GM23248 (cell line): ENCODE measurements around the gene ICAM1. TPM values are rescaled to one million over a fixed set of nuclear protein-coding genes. Genes with fewer than 3 reads are reported as not detected.

ENCODE experiments used
- DNase-seq: peaks from one replicate; pipeline ENCODE4 v3.0.0-alpha.2; 2015
- H2AFZ ChIP-seq: fragments of 200-600 bp; sonication (generic); 2 replicates; pipeline ENCODE4 v1.6.1; 2016; ENCODE audit warnings: antibody characterized with exemption
- H3F3A ChIP-seq: fragments of 200-600 bp; sonication (generic); 2 replicates; pipeline ENCODE4 v1.6.1; 2016; ENCODE audit warnings: mild to moderate bottlenecking, antibody characterized with exemption, mixed run types; ENCODE audit not compliant: insufficient read depth
- H3K27ac ChIP-seq: fragments of 200-600 bp; sonication (generic); 2 replicates; pipeline ENCODE4 v1.5.1; 2016; ENCODE audit warnings: mild to moderate bottlenecking
- H3K27me3 ChIP-seq: fragments of 200-600 bp; sonication (generic); replicated peaks from 2 replicates; pipeline ENCODE4 v1.6.1; 2016; ENCODE audit warnings: mild to moderate bottlenecking; ENCODE audit not compliant: insufficient read depth
- H3K36me3 ChIP-seq: fragments of 200-600 bp; sonication (generic); 2 replicates; pipeline ENCODE4 v1.6.1; 2016; ENCODE audit warnings: low read depth, mild to moderate bottlenecking
- H3K4me1 ChIP-seq: fragments of 200-600 bp; sonication (generic); 2 replicates; pipeline ENCODE4 v1.6.1; 2016; ENCODE audit warnings: mild to moderate bottlenecking; ENCODE audit not compliant: insufficient read depth
- H3K4me2 ChIP-seq: fragments of 200-600 bp; sonication (generic); one replicate; pipeline ENCODE4 v1.6.1; 2016; ENCODE audit warnings: mild to moderate bottlenecking; ENCODE audit not compliant: unreplicated experiment
- H3K4me3 ChIP-seq: fragments of 200-600 bp; sonication (generic); 2 replicates; pipeline ENCODE4 v1.5.1; 2016; ENCODE audit warnings: mild to moderate bottlenecking
- H3K79me2 ChIP-seq: fragments of 200-600 bp; sonication (generic); 2 replicates; pipeline ENCODE4 v1.6.1; 2016; ENCODE audit warnings: mild to moderate bottlenecking; ENCODE audit not compliant: insufficient read depth
- H3K9ac ChIP-seq: fragments of 200-600 bp; sonication (generic); 2 replicates; pipeline ENCODE4 v1.6.1; 2016; ENCODE audit warnings: mild to moderate bottlenecking
- H3K9me2 ChIP-seq: fragments of 200-600 bp; sonication (generic); 2 replicates; pipeline ENCODE4 v1.6.1; 2016; ENCODE audit warnings: mixed run types, mild to moderate bottlenecking, moderate library complexity; ENCODE audit not compliant: insufficient read depth
- H3K9me3 ChIP-seq: fragments of 200-600 bp; sonication (generic); one replicate; pipeline ENCODE4 v1.6.1; 2017; ENCODE audit warnings: low read depth
- H4K20me1 ChIP-seq: fragments of 200-600 bp; sonication (generic); 2 replicates; pipeline ENCODE4 v1.6.0; 2016; ENCODE audit not compliant: insufficient read depth
- EZH2 ChIP-seq: fragments of 200-600 bp; sonication (generic); IDR thresholded peaks from 2 replicates; pipeline ENCODE4 v1.6.1; 2018; ENCODE audit warnings: antibody characterized with exemption, mild to moderate bottlenecking; ENCODE audit not compliant: insufficient read depth, poor library complexity, severe bottlenecking
- EZH2phosphoT487 ChIP-seq: fragments of 200-600 bp; sonication (generic); IDR thresholded peaks from 2 replicates; pipeline ENCODE4 v1.6.1; 2018; ENCODE audit warnings: antibody characterized with exemption, moderate library complexity, mild to moderate bottlenecking, low read depth; ENCODE audit not compliant: insufficient read depth
- WGBS, 2 experiments: methylation state at CpG; one replicate each; pipeline ENCODE4 v1.1.6; 2015 to 2017; ENCODE audit warnings: low lambda C conversion rate in 2 of 2, low coverage in 1 of 2; ENCODE audit errors: missing lambda C conversion rate in 2 of 2; 5-methylcytosine and 5-hydroxymethylcytosine counted together
- in situ Hi-C: fragments of 300-500 bp; cut with MboI; formaldehyde crosslinking; loops from 2 replicates; pipeline ENCODE4 v1.15.0; 2020
- polyA plus RNA-seq: library from polyadenylated mRNA; unstranded; fragments of >200 nt; fragmentation: Nextera tagmentation; extraction: Ambion mirVana; gene quantifications from 2 replicates; pipeline ENCODE4 v1.2.1, GENCODE V29; 2016
- total RNA-seq: library from RNA; depleted of rRNA; stranded (reverse); fragments of >200 nt; shearing (Covaris generic); gene quantifications from 2 replicates; pipeline ENCODE4 v1.2.3, GENCODE V29; 2014

ICAM1 gene
- total and polyA plus RNA-seq, 2 experiments from 2014 or later, result 21.6 to 23.6 TPM

DNA sequence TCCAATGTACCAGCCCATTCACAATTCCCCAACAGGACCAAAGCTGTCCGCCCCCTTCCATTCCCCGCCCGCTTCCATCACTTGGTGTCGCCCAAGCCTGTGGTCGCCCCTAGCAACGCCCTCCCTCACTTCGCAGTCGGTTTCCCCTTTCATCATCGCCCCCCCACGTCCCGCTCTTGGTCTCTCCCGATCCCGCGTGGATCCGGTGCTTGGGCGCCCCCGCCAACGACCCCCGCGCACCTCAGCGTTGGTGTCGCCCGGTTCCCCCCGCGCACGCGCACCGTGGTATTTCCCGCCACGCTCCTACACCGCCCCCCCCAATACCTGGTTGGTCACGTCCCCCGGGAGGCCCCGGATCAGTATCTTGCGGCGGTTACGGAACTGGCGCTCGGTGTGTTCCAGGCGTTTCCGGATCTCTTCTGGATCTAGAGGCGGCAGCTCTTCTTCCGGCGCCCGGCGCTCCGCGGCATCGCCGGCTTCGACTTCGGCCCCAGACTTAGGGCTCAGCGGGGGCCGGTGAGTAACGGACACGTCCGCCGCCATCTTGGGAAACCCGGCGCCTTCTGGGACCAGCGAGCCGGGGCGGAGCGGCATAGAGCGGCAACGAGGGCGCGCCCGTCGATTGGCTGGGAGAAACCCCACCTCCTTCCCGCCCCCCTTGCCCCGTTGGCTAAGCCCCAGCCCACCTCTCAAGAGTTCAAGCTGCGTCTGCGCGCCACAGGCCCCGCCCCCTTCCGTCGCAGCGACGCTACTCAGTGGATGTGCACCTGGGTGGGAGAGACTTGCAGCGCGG, 62.2 kb downstream of the ICAM1 start, which contains the start of gene RAVER1:
TSS of gene RAVER1 (minus strand) at position 565 of the 793 bp plus-strand sequence. CDS start at position 543, 22 bp downstream.
- Histone ChIP-seq H3K9ac (peak within 1 kb of the TSS; percentile 90), H2AFZ (peak within 1 kb of the TSS; percentile 80), H4K20me1 (no peaks in the 10 kb centered on the region), H3K36me3 (0 out of 2 replicates have a peak, but pooled peaks cover 1% of the 10 kb centered on the region), H3K79me2 (peaks cover 50% of the 10 kb centered on the region), H3K9me2 (no peaks in the 10 kb centered on the region), H3F3A (no peaks in the 10 kb centered on the region), H3K9me3 (no peaks in the 10 kb centered on the region), H3K4me2 (peak within 1 kb of the TSS; percentile 95), H3K4me3 (peak within 1 kb of the TSS; percentile 90), H3K27ac (peak within 1 kb of the TSS; percentile 92), H3K4me1 (peaks cover 8% of the 10 kb centered on the region), H3K27me3 (no peaks in the 10 kb centered on the region)
- in situ Hi-C loops, result no loop called here
- TF ChIP-seq EZH2 (no peak), EZH2phosphoT487 (no peak)
- 0 to 1% methylated on average over 48 to 82 of the region's 82 CpGs for WGBS, 2 experiments
- peak; percentile 100 for DNase-seq

DNA sequence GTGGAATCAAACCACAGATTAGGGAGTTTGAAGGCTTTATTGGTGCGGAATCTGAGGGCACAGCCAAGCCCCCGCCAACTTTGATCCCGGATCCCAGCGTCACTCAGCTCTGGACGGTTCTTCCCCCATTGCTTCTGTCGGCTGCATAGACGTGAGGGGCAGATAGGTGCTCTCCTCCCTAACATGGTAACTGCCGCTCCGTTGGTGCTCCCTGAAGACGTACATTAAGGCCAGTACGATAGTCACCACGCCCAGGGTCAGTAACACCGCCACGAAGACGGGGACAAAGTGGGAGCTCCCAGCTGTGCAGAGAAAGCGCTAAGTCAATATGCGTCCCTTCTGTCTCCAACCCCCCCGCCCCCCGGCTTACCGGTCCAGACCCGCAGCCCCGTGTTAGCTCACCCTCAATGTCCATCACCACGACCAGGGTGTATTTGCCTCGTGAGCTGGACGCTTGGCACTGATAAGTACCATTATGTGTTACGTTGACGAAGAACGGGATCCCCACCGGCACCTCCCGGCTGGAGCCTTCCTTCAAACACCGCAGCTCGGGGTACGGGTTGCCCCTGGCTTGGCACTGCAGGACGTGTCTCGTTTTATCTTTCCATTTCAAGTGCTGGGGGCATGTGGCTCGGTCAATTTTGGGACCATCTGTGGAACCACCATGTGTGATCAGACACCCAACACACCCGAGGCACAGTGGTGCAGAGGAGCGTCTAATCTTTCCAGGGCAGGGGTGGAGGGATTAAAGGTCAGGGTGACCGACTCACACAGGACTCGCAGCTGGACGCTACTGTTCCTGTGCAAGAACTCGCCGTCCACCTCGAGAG, 63.1 kb downstream of the ICAM1 start:
- no peaks in the 10 kb centered on the region for H3K36me3 ChIP-seq
- H3K9me2 ChIP-seq, result no peaks in the 10 kb centered on the region
- peak overlapping the region; percentile 84 for H3K4me2 ChIP-seq
- in situ Hi-C loops, result no loop called here
- peak; percentile 48 for DNase-seq
- peak overlapping the region; percentile 80 for H2AFZ ChIP-seq
- H3K4me1 ChIP-seq, result peaks cover 8% of the 10 kb centered on the region
- H3K9ac ChIP-seq, result peak overlapping the region; percentile 90
- H3K9me3 ChIP-seq, result no peaks in the 10 kb centered on the region
- H3K79me2 ChIP-seq, result peaks cover 41% of the 10 kb centered on the region
- TF ChIP-seq EZH2phosphoT487, result no peak
- TF ChIP-seq EZH2, result no peak
- H3K27ac ChIP-seq, result peak overlapping the region; percentile 92
- 3% methylated on average over 43 to 44 of the region's 44 CpGs for WGBS, 2 experiments
- H3F3A ChIP-seq, result no peaks in the 10 kb centered on the region
- no peaks in the 10 kb centered on the region for H4K20me1 ChIP-seq
- H3K4me3 ChIP-seq, result peak overlapping the region; percentile 90
- H3K27me3 ChIP-seq, result no peaks in the 10 kb centered on the region

DNA sequence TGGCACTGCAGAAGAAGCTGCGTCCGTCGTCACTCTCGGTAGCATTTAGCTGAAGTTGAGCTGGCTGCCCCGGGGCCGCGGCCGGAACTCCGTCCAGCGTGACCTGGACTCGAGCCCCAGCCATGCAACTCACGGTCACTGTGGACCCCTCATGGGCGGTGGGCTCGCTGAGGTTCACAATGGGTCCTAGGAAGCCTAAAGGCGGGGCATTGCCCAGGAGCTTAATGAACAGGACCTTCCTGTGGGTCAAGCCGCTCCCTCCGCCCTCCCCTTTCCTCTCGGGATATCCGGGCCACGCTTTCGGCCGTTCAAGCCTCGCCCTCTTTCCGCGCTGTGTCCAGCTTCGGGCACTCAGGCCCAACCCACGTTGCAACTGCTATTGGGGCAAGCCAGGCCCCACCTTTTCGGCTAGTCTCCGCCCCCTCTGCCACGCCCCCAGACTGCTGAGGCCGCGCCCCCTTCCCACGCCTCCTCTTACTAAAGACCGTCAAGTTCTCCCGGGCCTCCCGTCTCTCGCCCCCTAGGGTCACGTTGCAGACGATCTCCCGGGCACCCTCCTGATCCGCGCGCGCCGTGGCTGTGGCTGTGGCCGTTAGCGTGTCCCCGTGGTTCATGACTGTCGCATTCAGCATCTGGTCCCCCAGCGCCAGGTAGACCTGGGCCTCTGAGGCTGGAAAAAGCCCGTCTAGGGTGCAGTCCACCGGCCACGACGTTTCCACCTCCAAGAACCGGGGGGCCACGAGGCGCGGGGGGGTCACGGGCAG, 63.9 kb downstream of the ICAM1 start:
- H3K27ac ChIP-seq, result peak overlapping the region; percentile 92
- in situ Hi-C loops, result no loop called here
- H3K9ac ChIP-seq, result peak overlapping the region; percentile 90
- 2% methylated on average over 45 to 57 of the region's 59 CpGs for WGBS, 2 experiments
- no peaks in the 10 kb centered on the region for H3K9me2 ChIP-seq
- H3K36me3 ChIP-seq, result no peaks in the 10 kb centered on the region
- H4K20me1 ChIP-seq, result no peaks in the 10 kb centered on the region
- peaks cover 8% of the 10 kb centered on the region for H3K4me1 ChIP-seq
- H3K4me3 ChIP-seq, result peak overlapping the region; percentile 90
- H3K9me3 ChIP-seq, result no peaks in the 10 kb centered on the region
- TF ChIP-seq EZH2 (no peak), EZH2phosphoT487 (no peak)
- peak overlapping the region; percentile 80 for H2AFZ ChIP-seq
- H3K4me2 ChIP-seq, result peak overlapping the region; percentile 84
- H3F3A ChIP-seq, result no peaks in the 10 kb centered on the region
- peak; percentile 99 for DNase-seq
- no peaks in the 10 kb centered on the region for H3K27me3 ChIP-seq
- H3K79me2 ChIP-seq, result peaks cover 33% of the 10 kb centered on the region
